NCI-H2227 (cell line): ENCODE measurements around the gene SLC25A21.
A peak's percentile ranks its signal among the peaks of the same experiment; 100 is the strongest.

Source experiments
- DNase-seq: peaks from one replicate; lab custom pipeline; 2025; ENCODE audit not compliant: unreplicated experiment; lab: John Stamatoyannopoulos, UW

Gene SLC25A21

GRCh38 chr14:36785511-36785910 lies 386.9 kb downstream of the SLC25A21 start:
- DNase-seq = no peak

- DNase-seq = no peak
Measured at GRCh38 chr14:36784541-36784940, 387.9 kb downstream of the SLC25A21 start.

GRCh38 chr14:36781897-36782296 lies 390.5 kb downstream of the SLC25A21 start:
- DNase-seq = no peak

GRCh38 chr14:36773558-36773957 lies 398.8 kb downstream of the SLC25A21 start:
- no peak for DNase-seq

GRCh38 chr14:36773136-36773540 lies 399.3 kb downstream of the SLC25A21 start:
- no peak for DNase-seq

- DNase-seq = peak; percentile 21
Measured at GRCh38 chr14:36771028-36771640, 401.3 kb downstream of the SLC25A21 start.

GRCh38 chr14:36768638-36769337 lies 403.6 kb downstream of the SLC25A21 start:
- DNase-seq = no peak

GRCh38 chr14:36767603-36768281 lies 404.7 kb downstream of the SLC25A21 start:
- DNase-seq = no peak

- no peak for DNase-seq
Measured at GRCh38 chr14:36766974-36767373, 405.4 kb downstream of the SLC25A21 start.

- DNase-seq = no peak
Measured at GRCh38 chr14:36757734-36758601, 414.4 kb downstream of the SLC25A21 start.

GRCh38 chr14:36756226-36756625 lies 416.2 kb downstream of the SLC25A21 start:
- DNase-seq = no peak

- no peak for DNase-seq
Measured at GRCh38 chr14:36755756-36756155, 416.6 kb downstream of the SLC25A21 start.

GRCh38 chr14:36751920-36752319 lies 420.5 kb downstream of the SLC25A21 start:
- DNase-seq = no peak

GRCh38 chr14:36751106-36751505 lies 421.3 kb downstream of the SLC25A21 start:
- DNase-seq = no peak

- DNase-seq = no peak
Measured at GRCh38 chr14:36750244-36750643, 422.2 kb downstream of the SLC25A21 start.

- DNase-seq = no peak
Measured at GRCh38 chr14:36748610-36749213, 423.7 kb downstream of the SLC25A21 start.

GRCh38 chr14:36747411-36748184 lies 424.8 kb downstream of the SLC25A21 start:
- DNase-seq = peak; percentile 31

GRCh38 chr14:36746872-36747271 lies 425.5 kb downstream of the SLC25A21 start:
- DNase-seq = no peak

- no peak for DNase-seq
Measured at GRCh38 chr14:36741858-36742257, 430.5 kb downstream of the SLC25A21 start.

- no peak for DNase-seq
Measured at GRCh38 chr14:36738269-36738668, 434.1 kb downstream of the SLC25A21 start.
